NCI-H2171 (cell line): Measurements from ENCODE around the gene FIGLA.

Source experiments
- DNase-seq: peaks from one replicate; lab custom pipeline; 2025; lab: John Stamatoyannopoulos, UW

FIGLA gene

GRCh38 chr2:70775141-70775540, 15.3 kb downstream of the FIGLA start:
- no peak for DNase-seq

GRCh38 chr2:70772486-70773155, 17.8 kb downstream of the FIGLA start:
- no peak for DNase-seq

- no peak for DNase-seq
Observed at GRCh38 chr2:70771446-70771845, 19.0 kb downstream of the FIGLA start.

- no peak for DNase-seq
Observed at GRCh38 chr2:70769450-70769849, 21.0 kb downstream of the FIGLA start.

- DNase-seq: no peak
Observed at GRCh38 chr2:70768590-70769085, 21.8 kb downstream of the FIGLA start.

GRCh38 chr2:70767699-70768589, 22.5 kb downstream of the FIGLA start, which contains the start of gene ADD2:
ADD2 (minus strand) TSS chr2:70768200; CDS start chr2:70706408, 61,792 bp downstream.
- peak; percentile 73 for DNase-seq

GRCh38 chr2:70767079-70767698, 23.3 kb downstream of the FIGLA start:
- peak; percentile 87 for DNase-seq

- no peak for DNase-seq
Observed at GRCh38 chr2:70766357-70767078, 23.9 kb downstream of the FIGLA start.

GRCh38 chr2:70765507-70765906, 24.9 kb downstream of the FIGLA start:
- no peak for DNase-seq

- DNase-seq: no peak
Observed at GRCh38 chr2:70759446-70759845, 31.0 kb downstream of the FIGLA start.

GRCh38 chr2:70757966-70758365, 32.5 kb downstream of the FIGLA start:
- DNase-seq: no peak

- no peak for DNase-seq
Observed at GRCh38 chr2:70757360-70757759, 33.1 kb downstream of the FIGLA start.

GRCh38 chr2:70756128-70756527, 34.3 kb downstream of the FIGLA start:
- DNase-seq: no peak

- no peak for DNase-seq
Observed at GRCh38 chr2:70753902-70754301, 36.5 kb downstream of the FIGLA start.

GRCh38 chr2:70753031-70753430, 37.4 kb downstream of the FIGLA start:
- DNase-seq: no peak

GRCh38 chr2:70752396-70752795, 38.0 kb downstream of the FIGLA start:
- no peak for DNase-seq

- no peak for DNase-seq
Observed at GRCh38 chr2:70751881-70752280, 38.6 kb downstream of the FIGLA start.

GRCh38 chr2:70750320-70750719, 40.1 kb downstream of the FIGLA start:
- no peak for DNase-seq

- DNase-seq: no peak
Observed at GRCh38 chr2:70748002-70748784, 42.2 kb downstream of the FIGLA start.

GRCh38 chr2:70747284-70747683, 43.2 kb downstream of the FIGLA start:
- no peak for DNase-seq
